GM12878 (cell line): ENCODE data around the gene TDRD9. TPM values are rescaled to one million over a fixed set of nuclear protein-coding genes. Genes with fewer than 3 reads are reported as not detected.

Source experiments
- ATAC-seq: fragments of 200-7000 bp; cut with Tn5 transposase; 3 replicates; pipeline ENCODE4 v1.9.1; 2020; ENCODE audit warnings: mild to moderate bottlenecking, moderate library complexity
- BruUV-seq: library from RNA; stranded (reverse); fragments of 400-500 nt; replicated peaks from 2 replicates; lab custom pipeline; 2021; lab: Mats Ljungman, UMichigan
- CTCF ChIA-PET: fragments of 300-600 bp; sonication (Branson Sonifier 250); formaldehyde crosslinking; extraction: SDS; loops from one replicate; lab custom pipeline; 2021; ENCODE audit warnings: inconsistent platforms; lab: Yijun Ruan, JAX
- POLR2A ChIA-PET: fragments of 350-600 bp; formaldehyde crosslinking; extraction: SDS; loops from one replicate; lab custom pipeline; 2021; ENCODE audit warnings: inconsistent platforms; lab: Charles Lee
- RAD21 ChIA-PET: fragments of 300-600 bp; sonication (Branson Sonifier 250); formaldehyde crosslinking; loops from one replicate; lab custom pipeline; 2023; ENCODE audit warnings: antibody characterized with exemption; ENCODE audit not compliant: unreplicated experiment; lab: Charles Lee
- SMC1A ChIA-PET: fragments of 300-600 bp; sonication (Branson Sonifier 250); formaldehyde crosslinking; loops from one replicate; lab custom pipeline; 2023; ENCODE audit not compliant: unreplicated experiment, uncharacterized antibody; lab: Charles Lee
- DNase-seq: peaks from one replicate; pipeline ENCODE4 v3.0.0-alpha.2; 2011; ENCODE audit warnings: low read depth, low spot score
- FAIRE-seq: peaks from 3 replicates; lab custom pipeline; 2011; peaks lifted over from hg19 to GRCh38; lab: Jason Lieb, UNC
- H2AFZ ChIP-seq: 2 replicates; pipeline ENCODE4 v1.6.0; 2011; ENCODE audit warnings: low read depth, low read length, control low read depth; ENCODE audit not compliant: control insufficient read depth
- H3K27ac ChIP-seq: 2 replicates; pipeline ENCODE4 v1.5.1; 2011; ENCODE audit warnings: control low read depth; ENCODE audit not compliant: control insufficient read depth, insufficient read depth
- H3K27me3 ChIP-seq, 2 experiments: replicated peaks in 1 of 2; 2 replicates each; pipeline versions ENCODE4 v1.6.0 to v1.6.1; 2011; ENCODE audit warnings: low read length in 1 of 2; ENCODE audit not compliant: control insufficient read depth in 2 of 2, insufficient read depth in 2 of 2
- H3K36me3 ChIP-seq, 2 experiments: 2 replicates each; pipeline ENCODE4 v1.5.1; 2011; ENCODE audit warnings: low read length in 1 of 2; ENCODE audit not compliant: control insufficient read depth in 2 of 2, insufficient read depth in 2 of 2
- H3K4me1 ChIP-seq: 2 replicates; pipeline ENCODE4 v1.6.1; 2011; ENCODE audit warnings: mild to moderate bottlenecking, low read length, moderate library complexity, mixed read lengths; ENCODE audit not compliant: control insufficient read depth, insufficient read depth
- H3K4me2 ChIP-seq: 2 replicates; pipeline ENCODE4 v1.6.0; 2011; ENCODE audit warnings: control low read depth; ENCODE audit not compliant: control insufficient read depth, insufficient read depth
- H3K4me3 ChIP-seq: fragments of 200-600 bp; sonication (generic); 2 replicates; pipeline ENCODE4 v1.5.1; 2016
- H3K79me2 ChIP-seq: 2 replicates; pipeline ENCODE4 v1.6.0; 2011; ENCODE audit warnings: low read length; ENCODE audit not compliant: control insufficient read depth, insufficient read depth
- H3K9ac ChIP-seq: 2 replicates; pipeline ENCODE4 v1.8.0; 2011; ENCODE audit warnings: low read length, control low read depth, mixed read lengths; ENCODE audit not compliant: control insufficient read depth, insufficient read depth
- H3K9me3 ChIP-seq: replicated peaks from 3 replicates; pipeline ENCODE4 v1.5.1; 2011; ENCODE audit warnings: mild to moderate bottlenecking, low read length; ENCODE audit not compliant: control insufficient read depth, insufficient read depth
- H4K20me1 ChIP-seq: 2 replicates; pipeline ENCODE4 v1.6.0; 2011; ENCODE audit not compliant: control insufficient read depth, insufficient read depth
- CBFB ChIP-seq: IDR thresholded peaks from 2 replicates; pipeline ENCODE4 v1.6.1; 2016; ENCODE audit warnings: antibody characterized with exemption, low read depth
- CTCF ChIP-seq, 3 experiments: IDR thresholded peaks in 2 of 3; conservative IDR thresholded peaks in 1 of 3; 2 replicates each; pipeline ENCODE4 v1.5.1; 2011; ENCODE audit warnings: low read depth in 3 of 3, low read length in 3 of 3, mild to moderate bottlenecking in 3 of 3, control low read depth in 2 of 3, moderate library complexity in 2 of 3, inconsistent platforms in 1 of 3, mixed read lengths in 1 of 3; ENCODE audit not compliant: control insufficient read depth in 2 of 3, insufficient read depth in 1 of 3; ENCODE audit errors: extremely low read depth in 1 of 3
- JUND ChIP-seq: IDR thresholded peaks from 2 replicates; pipeline ENCODE4 v1.6.1; 2012; ENCODE audit warnings: low read depth, mild to moderate bottlenecking, low read length, improper control_type of control experiment, moderate library complexity
- KAT2A ChIP-seq: conservative IDR thresholded peaks from 2 replicates; pipeline ENCODE4 v1.6.1; 2011; ENCODE audit warnings: low read depth, low read length; ENCODE audit not compliant: control insufficient read depth
- LARP7 ChIP-seq: fragments of 450-650 bp; IDR thresholded peaks from 2 replicates; pipeline ENCODE4 v1.6.1; 2017; ENCODE audit warnings: mild to moderate bottlenecking
- SUPT20H ChIP-seq: IDR thresholded peaks from 2 replicates; pipeline ENCODE4 v1.6.1; 2011; ENCODE audit warnings: low read depth, mild to moderate bottlenecking, low read length, moderate library complexity, borderline replicate concordance; ENCODE audit not compliant: control insufficient read depth
- ZBTB33 ChIP-seq: fragments of 450-650 bp; IDR thresholded peaks from 2 replicates; pipeline ENCODE4 v1.6.1; 2017; ENCODE audit warnings: mild to moderate bottlenecking
- WGBS: methylation state at CpG from one replicate; pipeline ENCODE4 v1.1.6; 2016; ENCODE audit warnings: low lambda C conversion rate; ENCODE audit not compliant: insufficient replicate concordance, insufficient coverage; ENCODE audit errors: missing lambda C conversion rate; 5-methylcytosine and 5-hydroxymethylcytosine counted together
- in situ Hi-C: fragments of 300-500 bp; cut with MboI; formaldehyde crosslinking; loops from 9 replicates; pipeline ENCODE4 v1.14.3; 2018; ENCODE audit warnings: mixed read lengths
- intact Hi-C: fragments of 100-400 bp; cut with micrococcal nuclease; formaldehyde crosslinking; loops from one replicate; pipeline ENCODE4 v1.14.2; 2022; ENCODE audit not compliant: unreplicated experiment
- polyA plus RNA-seq, 11 experiments: library from polyadenylated mRNA; depleted of rRNA in 4 of 11; unstranded in 6 of 11; stranded (reverse) in 5 of 11; fragments of >200 nt; fragmentation: Nextera tagmentation in 4 of 11; fragmentation: Illumina TruSeq in 1 of 11; extraction: Ambion mirVana in 4 of 11; extraction: Trizol in 1 of 11; gene quantifications; 1 replicate in 1 of 11; 2 replicates in 10 of 11; pipeline versions ENCODE4 v1.2.1 to v1.2.3, GENCODE V29; 2011 to 2016; ENCODE audit warnings: inconsistent platforms in 2 of 11, missing spikeins in 2 of 11, low read depth in 1 of 11
- total RNA-seq, 4 experiments: library from RNA; depleted of rRNA in 3 of 4; stranded (reverse); fragments of >200 nt in 3 of 4; fragmentation: Illumina TruSeq in 1 of 4; extraction: Trizol in 1 of 4; gene quantifications; 2 replicates each; pipeline versions ENCODE4 v1.2.1 to v1.2.3, GENCODE V29; 2013 to 2021

The TDRD9 gene
- total and polyA plus RNA-seq, 10 of the 15 experiments (the other 5 are each of a cell fraction or from before 2014, with no cell fraction given), result 0.12 TPM; not detected in 9

GRCh38 chr14:104014764-104015163 lies 86.5 kb downstream of the TDRD9 start:
- no peaks in the 10 kb centered on the region; a peak in 1 of 4 replicates for H3K27me3 ChIP-seq
- ATAC-seq (no peak), DNase-seq (no peak), FAIRE-seq (no peak)
- no peak overlapping the region for H3K9ac ChIP-seq
- ChIA-PET RAD21 (no interaction called here), SMC1A (no interaction called here), POLR2A (no interaction called here), CTCF (no interaction called here)
- no peaks in the 10 kb centered on the region for H3K4me1 ChIP-seq
- no peaks in the 10 kb centered on the region for H4K20me1 ChIP-seq
- H3K9me3 ChIP-seq, result no peaks in the 10 kb centered on the region
- in situ Hi-C loops (no loop called here), intact Hi-C loops (no loop called here)
- WGBS, result 55% methylated on average over 5 of the region's 5 CpGs
- H2AFZ ChIP-seq, result no peak overlapping the region
- H3K27ac ChIP-seq, result no peak overlapping the region
- H3K4me3 ChIP-seq, result no peak overlapping the region
- no peak overlapping the region for H3K4me2 ChIP-seq
- no peaks in the 10 kb centered on the region for H3K79me2 ChIP-seq
- TF ChIP-seq CTCF (IDR thresholded peaks at IDR 0.05 in 2 of 3, conservative IDR thresholded peaks at IDR 0.05 in 1 of 3; ENCODE audit: control insufficient read depth in 2 of 3, extremely low read depth in 1 of 3, insufficient read depth in 1 of 3, low read depth in 3 of 3, low read length in 3 of 3) (no peak), ZBTB33 (no peak), SUPT20H (no peak), JUND (no peak), LARP7 (no peak), KAT2A (no peak), CBFB (no peak)
- H3K36me3 ChIP-seq, result no peaks in the 10 kb centered on the region
- no TSS peak for BruUV-seq
